ENCODE data around the gene AHDC1.
"Not testable (repeated sequence)": the region's sequence is repeated elsewhere in the genome, so short reads cannot be mapped to it uniquely, and the experiment has no call there.

Gene AHDC1

GRCh38 chr1:27632387-27633297 lies 28.7 kb upstream of the AHDC1 start:
- DNase-seq, result peak; percentile 76

- DNase-seq, result no peak
These were observed 27.0 kb upstream of the AHDC1 start for GRCh38 chr1:27630859-27631491.

GRCh38 chr1:27628712-27629111 lies 24.8 kb upstream of the AHDC1 start:
- no peak for DNase-seq

GRCh38 chr1:27627733-27628132 lies 23.8 kb upstream of the AHDC1 start:
- not testable (repeated sequence) for DNase-seq

GRCh38 chr1:27627061-27627460 lies 23.1 kb upstream of the AHDC1 start:
- DNase-seq, result no peak

GRCh38 chr1:27626031-27626935 lies 22.3 kb upstream of the AHDC1 start:
- no peak for DNase-seq

- no peak for DNase-seq
These were observed 20.7 kb upstream of the AHDC1 start for GRCh38 chr1:27624467-27625178.

- DNase-seq, result no peak
These were observed 19.6 kb upstream of the AHDC1 start for GRCh38 chr1:27623327-27624212.

- DNase-seq, result no peak
These were observed 18.9 kb upstream of the AHDC1 start for GRCh38 chr1:27622828-27623227.

GRCh38 chr1:27621051-27621920 lies 17.3 kb upstream of the AHDC1 start:
- no peak for DNase-seq

- not testable (repeated sequence) for DNase-seq
These were observed 16.0 kb upstream of the AHDC1 start for GRCh38 chr1:27619782-27620438.

GRCh38 chr1:27618341-27619082 lies 14.6 kb upstream of the AHDC1 start:
- no peak for DNase-seq

GRCh38 chr1:27617420-27617819 lies 13.5 kb upstream of the AHDC1 start:
- no peak for DNase-seq

GRCh38 chr1:27616441-27616840 lies 12.5 kb upstream of the AHDC1 start:
- DNase-seq, result no peak

GRCh38 chr1:27615346-27616192 lies 11.6 kb upstream of the AHDC1 start:
- DNase-seq, result no peak

- DNase-seq, result no peak
These were observed 10.8 kb upstream of the AHDC1 start for GRCh38 chr1:27614625-27615344.

- DNase-seq, result no peak
These were observed 10.2 kb upstream of the AHDC1 start for GRCh38 chr1:27614043-27614624.

Measured in stimulated activated CD8-positive, alpha-beta memory T cell treated with anti-CD3 and anti-CD28 coated beads, Interleukin-4, amount 100 ng/mL, for 48 hours (primary cell).